Activated CD4-positive, alpha-beta T cell treated with anti-CD3 and anti-CD28 coated beads, Interleukin-2, amount 10 ng/mL, durations not matched to agents 24 days and 14 days (primary cell): Measurements from ENCODE around the gene ABTB2. TPM values are rescaled to one million over a fixed set of nuclear protein-coding genes. Genes with fewer than 3 reads are reported as not detected.

Source experiments
- DNase-seq: peaks from one replicate; pipeline ENCODE4 v3.0.0; 2022
- H3K27ac Mint-ChIP-seq: one replicate; pipeline ENCODE4 v1.8.0; 2022; ENCODE audit warnings: mild to moderate bottlenecking, mixed read lengths
- H3K27me3 Mint-ChIP-seq: one replicate; pipeline ENCODE4 v1.8.0; 2022; ENCODE audit warnings: mixed read lengths
- H3K36me3 Mint-ChIP-seq: one replicate; pipeline ENCODE4 v1.8.0; 2022; ENCODE audit warnings: low read depth, mild to moderate bottlenecking, mixed read lengths
- H3K4me1 Mint-ChIP-seq: one replicate; pipeline ENCODE4 v1.8.0; 2021; ENCODE audit warnings: mixed read lengths
- H3K4me3 Mint-ChIP-seq: one replicate; pipeline ENCODE4 v1.8.0; 2022; ENCODE audit warnings: mild to moderate bottlenecking, moderate library complexity, mixed read lengths
- H3K9me3 Mint-ChIP-seq: one replicate; pipeline ENCODE4 v1.8.0; 2021; ENCODE audit warnings: mixed read lengths
- intact Hi-C: fragments of 100-400 bp; cut with micrococcal nuclease; formaldehyde crosslinking; loops from one replicate; pipeline ENCODE4 v1.15.1; 2023
- total RNA-seq: library from RNA; stranded (reverse); gene quantifications from 2 replicates; pipeline ENCODE4 v1.2.3, GENCODE V29; 2022

The ABTB2 gene
- total RNA-seq, 1 donor from 2014 or later = 13.1 TPM

DNA sequence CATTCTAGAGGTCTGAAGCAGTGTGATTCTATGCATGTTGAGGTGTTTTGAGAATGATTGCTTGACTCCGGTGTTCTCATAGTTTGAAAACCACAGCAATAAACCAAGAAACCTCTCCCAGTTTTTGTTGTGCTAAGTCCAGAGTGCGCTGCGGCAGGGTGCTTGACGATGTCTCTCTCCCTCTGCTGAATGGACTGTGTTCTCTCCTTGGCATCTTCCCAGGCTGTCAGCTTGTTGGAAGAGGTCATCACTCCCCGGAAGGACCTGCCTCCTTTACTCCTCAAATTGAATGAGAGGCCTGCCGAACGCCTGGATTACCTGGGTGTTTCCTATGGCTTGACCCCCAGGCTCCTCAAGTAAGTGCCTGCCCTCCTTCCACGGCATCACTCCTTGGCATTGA lies 221.4 kb downstream of the ABTB2 start:
- peaks cover 71% of the 10 kb centered on the region for H3K36me3 Mint-ChIP-seq
- intact Hi-C loops = no loop called here
- H3K27me3 Mint-ChIP-seq = no peaks in the 10 kb centered on the region
- H3K4me3 Mint-ChIP-seq = no peak overlapping the region
- no peak overlapping the region for H3K27ac Mint-ChIP-seq
- H3K4me1 Mint-ChIP-seq = no peaks in the 10 kb centered on the region
- no peaks in the 10 kb centered on the region for H3K9me3 Mint-ChIP-seq
- DNase-seq = no peak

DNA sequence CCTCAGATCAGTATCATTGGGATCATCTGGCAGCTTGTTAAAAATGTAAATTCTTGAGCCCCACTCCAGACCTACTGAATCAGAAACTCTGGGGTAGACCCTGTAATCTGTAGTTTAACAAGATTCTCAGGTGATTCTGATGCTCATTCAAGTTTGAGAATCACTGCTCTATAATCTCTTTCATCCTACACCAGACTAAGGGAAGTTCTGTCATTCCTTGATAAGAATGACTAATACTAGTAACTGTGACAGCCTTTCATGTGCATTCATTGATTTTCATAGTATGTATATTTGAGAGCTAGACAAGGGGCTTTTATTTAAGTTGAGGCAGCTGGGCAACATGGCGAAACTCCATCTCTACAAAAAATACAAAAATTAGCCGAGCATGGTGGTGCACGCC lies 222.4 kb downstream of the ABTB2 start:
- H3K4me3 Mint-ChIP-seq = no peak overlapping the region
- no peaks in the 10 kb centered on the region for H3K9me3 Mint-ChIP-seq
- DNase-seq = no peak
- peaks cover 71% of the 10 kb centered on the region for H3K36me3 Mint-ChIP-seq
- no peak overlapping the region for H3K27ac Mint-ChIP-seq
- no peaks in the 10 kb centered on the region for H3K27me3 Mint-ChIP-seq
- H3K4me1 Mint-ChIP-seq = no peaks in the 10 kb centered on the region
- intact Hi-C loops = no loop called here

DNA sequence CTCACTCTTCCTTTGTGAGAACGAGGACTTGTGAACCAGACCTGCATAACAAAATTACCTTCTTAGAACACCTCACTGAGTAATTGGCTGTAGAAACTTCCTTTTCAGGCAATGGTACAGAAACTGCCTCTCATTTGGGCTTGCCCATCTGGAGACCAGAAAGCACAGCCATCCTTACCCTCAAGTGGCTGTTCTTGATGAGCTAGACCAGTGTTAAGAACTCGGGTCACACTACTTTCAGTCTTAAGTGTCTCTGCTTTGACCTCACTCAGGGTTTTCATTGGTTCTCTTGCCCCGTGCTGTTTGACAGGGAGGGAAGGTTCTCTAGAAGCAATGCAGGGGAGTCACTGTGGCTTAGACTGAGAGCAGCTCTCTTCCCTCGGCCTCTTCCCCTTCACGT lies 223.0 kb downstream of the ABTB2 start:
- Mint-ChIP-seq H3K36me3 (peaks cover 76% of the 10 kb centered on the region), H3K9me3 (no peaks in the 10 kb centered on the region), H3K27me3 (no peaks in the 10 kb centered on the region), H3K4me3 (no peak overlapping the region), H3K27ac (no peak overlapping the region), H3K4me1 (no peaks in the 10 kb centered on the region)
- intact Hi-C loops = no loop called here
- DNase-seq = no peak

DNA sequence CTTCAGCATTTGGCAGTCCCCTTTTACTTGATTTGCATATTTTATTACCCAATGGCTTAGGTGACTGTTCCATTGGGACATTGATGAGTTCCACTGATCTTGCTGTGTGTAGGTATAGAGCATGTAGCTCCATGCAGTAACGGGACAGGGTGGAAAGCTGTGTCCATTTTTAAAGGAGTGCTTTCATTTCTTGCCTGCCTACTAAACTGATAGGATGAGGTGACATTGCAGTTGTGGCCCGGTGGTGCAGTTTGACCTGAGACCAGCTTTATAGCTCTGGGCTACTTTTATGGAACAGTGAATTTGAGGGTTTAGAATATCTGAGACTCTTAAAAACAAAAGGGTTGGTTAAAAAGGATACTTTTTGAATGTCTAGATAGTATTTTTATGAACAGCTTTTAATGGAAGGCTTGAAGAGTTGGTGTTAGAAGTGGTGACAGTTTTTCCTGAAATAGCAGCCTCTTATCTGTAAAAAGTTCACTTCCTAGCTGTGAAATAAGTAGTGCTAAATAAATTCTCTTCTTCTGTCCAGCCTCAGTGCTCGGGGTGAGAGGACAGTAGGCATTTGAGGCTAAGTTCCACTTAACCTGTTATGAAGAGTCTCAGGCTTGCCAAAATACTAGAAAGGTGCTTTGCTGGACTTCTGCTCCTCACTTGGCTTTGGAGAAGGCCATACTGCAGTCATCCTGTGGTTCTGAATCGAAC lies 225.4 kb downstream of the ABTB2 start:
- no peaks in the 10 kb centered on the region for H3K9me3 Mint-ChIP-seq
- H3K36me3 Mint-ChIP-seq = peaks cover 71% of the 10 kb centered on the region
- H3K27ac Mint-ChIP-seq = no peak overlapping the region
- no peak overlapping the region for H3K4me3 Mint-ChIP-seq
- H3K27me3 Mint-ChIP-seq = no peaks in the 10 kb centered on the region
- H3K4me1 Mint-ChIP-seq = no peaks in the 10 kb centered on the region
- DNase-seq = no peak
- intact Hi-C loops = no loop called here

DNA sequence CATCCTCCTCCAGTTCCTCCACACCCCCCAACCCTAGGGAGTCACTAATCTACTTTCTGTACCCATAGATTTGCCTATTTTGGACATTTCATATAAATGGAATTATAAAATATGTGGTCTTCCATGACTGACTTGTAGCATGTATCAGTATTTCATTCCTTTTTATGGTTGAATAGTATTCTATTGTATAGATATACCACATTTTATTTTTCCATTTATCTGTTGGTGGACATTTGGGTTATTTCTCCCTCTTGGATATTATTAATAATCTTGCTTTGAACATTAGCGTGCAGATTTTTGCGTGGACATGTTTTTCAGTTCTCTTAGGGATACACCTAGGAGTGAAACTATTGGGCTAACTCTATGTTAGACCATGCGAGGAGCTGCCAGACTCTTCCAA lies 229.0 kb downstream of the ABTB2 start:
- Mint-ChIP-seq H3K27ac (no peak overlapping the region), H3K9me3 (no peaks in the 10 kb centered on the region), H3K27me3 (no peaks in the 10 kb centered on the region)

GRCh38 chr11:34126959-34127848 lies 230.6 kb downstream of the ABTB2 start:
- intact Hi-C loops = no loop called here
- DNase-seq = no peak
- H3K27ac Mint-ChIP-seq = no peak overlapping the region
- H3K9me3 Mint-ChIP-seq = no peaks in the 10 kb centered on the region
- H3K4me3 Mint-ChIP-seq = no peak overlapping the region
- H3K36me3 Mint-ChIP-seq = peaks cover 72% of the 10 kb centered on the region
- peaks cover 2% of the 10 kb centered on the region for H3K4me1 Mint-ChIP-seq
- H3K27me3 Mint-ChIP-seq = no peaks in the 10 kb centered on the region

More for the DNA sequence above, 229.0 kb downstream of the ABTB2 start:
- Mint-ChIP-seq H3K36me3 (peaks cover 72% of the 10 kb centered on the region), H3K4me1 (no peaks in the 10 kb centered on the region), H3K4me3 (no peak overlapping the region)
- no peak for DNase-seq
- intact Hi-C loops = no loop called here

DNA sequence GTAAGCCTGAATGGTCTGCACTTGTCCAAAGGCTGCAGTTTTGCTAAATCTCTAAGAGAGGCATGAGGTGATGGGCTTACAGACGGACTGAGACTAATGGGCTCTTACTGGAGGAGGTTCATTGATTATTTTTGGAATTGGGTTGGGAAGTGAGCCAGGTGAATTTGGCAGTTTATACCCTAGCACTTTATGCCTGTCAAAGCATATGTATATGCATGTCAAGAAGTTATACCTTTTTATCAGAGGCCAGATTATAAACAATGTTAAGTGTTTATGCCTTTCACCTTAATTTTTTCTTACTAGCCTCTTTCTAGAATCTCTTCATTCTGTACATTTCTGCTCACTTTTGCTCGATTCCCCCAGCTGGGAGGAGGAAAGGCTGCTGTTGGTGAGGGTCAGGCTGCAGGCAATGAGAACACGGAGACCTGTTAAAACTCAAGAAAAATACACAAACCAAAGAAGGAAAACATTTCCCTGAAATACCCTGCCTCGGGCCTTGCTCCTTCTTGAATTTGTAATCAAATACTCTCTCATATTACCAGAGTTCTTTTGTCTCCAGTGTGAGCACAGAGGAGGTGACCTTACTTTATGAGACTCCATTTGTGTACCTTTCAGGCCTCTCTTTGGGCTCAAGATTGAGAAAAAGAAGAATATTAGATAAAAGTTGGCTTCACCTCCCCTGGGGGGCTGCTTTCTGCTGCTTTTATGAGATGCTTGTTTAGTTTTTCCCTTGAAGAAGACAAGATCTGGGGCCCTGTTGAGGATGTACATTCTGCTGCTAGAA lies 232.7 kb downstream of the ABTB2 start:
- no peaks in the 10 kb centered on the region for H3K9me3 Mint-ChIP-seq
- no peak overlapping the region for H3K4me3 Mint-ChIP-seq
- no peaks in the 10 kb centered on the region for H3K27me3 Mint-ChIP-seq
- H3K27ac Mint-ChIP-seq = no peak overlapping the region
- intact Hi-C loops = no loop called here
- peaks cover 5% of the 10 kb centered on the region for H3K4me1 Mint-ChIP-seq
- H3K36me3 Mint-ChIP-seq = peaks cover 71% of the 10 kb centered on the region
- DNase-seq = no peak

DNA sequence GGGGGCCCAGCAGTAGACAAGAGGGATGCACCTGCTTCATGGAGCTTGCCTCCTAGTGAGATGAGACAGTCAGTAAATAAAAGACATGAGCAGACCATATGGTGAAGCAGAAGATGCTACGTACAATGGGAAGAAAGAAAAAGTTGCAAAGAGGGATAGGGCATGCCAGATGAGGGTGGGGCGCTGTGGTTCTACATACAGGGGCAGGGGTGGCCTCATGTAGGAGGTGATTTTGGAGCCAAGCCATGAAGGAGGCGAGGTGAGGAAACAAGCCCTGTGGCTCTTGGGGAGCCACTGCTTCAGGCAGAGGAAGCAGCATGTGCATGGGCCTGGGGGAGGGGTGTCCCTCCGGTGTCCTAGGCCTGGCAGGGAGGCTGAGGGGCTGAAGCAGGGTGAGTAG lies 237.2 kb downstream of the ABTB2 start:
- H3K36me3 Mint-ChIP-seq = peaks cover 72% of the 10 kb centered on the region
- H3K9me3 Mint-ChIP-seq = no peaks in the 10 kb centered on the region
- no peak for DNase-seq
- H3K27me3 Mint-ChIP-seq = no peaks in the 10 kb centered on the region
- H3K4me3 Mint-ChIP-seq = no peak overlapping the region
- peaks cover 5% of the 10 kb centered on the region for H3K4me1 Mint-ChIP-seq
- intact Hi-C loops = no loop called here
- H3K27ac Mint-ChIP-seq = no peak overlapping the region

DNA sequence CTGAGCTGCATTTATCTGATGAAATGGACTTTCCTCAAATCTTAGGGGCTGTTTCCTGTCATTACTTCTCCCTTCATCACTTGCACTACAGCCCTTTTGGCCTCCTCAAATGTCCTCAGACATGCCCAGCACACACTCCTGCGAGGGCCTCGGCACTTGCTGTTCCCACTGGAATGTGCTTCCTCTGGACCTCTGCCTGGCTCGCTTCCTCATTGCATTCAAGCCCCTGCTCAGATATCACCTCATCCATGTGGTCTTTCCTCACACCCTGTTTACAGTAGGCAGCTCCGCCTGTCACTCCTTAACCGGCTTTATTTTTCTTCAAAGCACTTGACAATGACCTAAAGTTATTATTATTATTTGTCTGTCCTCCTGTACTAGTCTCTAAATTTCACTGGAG lies 243.3 kb downstream of the ABTB2 start:
- Mint-ChIP-seq H3K27me3 (no peaks in the 10 kb centered on the region), H3K9me3 (no peaks in the 10 kb centered on the region), H3K27ac (no peak overlapping the region), H3K36me3 (peaks cover 69% of the 10 kb centered on the region), H3K4me1 (peaks cover 8% of the 10 kb centered on the region), H3K4me3 (no peak overlapping the region)
- intact Hi-C loops = no loop called here
- no peak for DNase-seq

GRCh38 chr11:34114014-34114413 lies 243.8 kb downstream of the ABTB2 start:
- peaks cover 70% of the 10 kb centered on the region for H3K36me3 Mint-ChIP-seq
- no peaks in the 10 kb centered on the region for H3K9me3 Mint-ChIP-seq
- peaks cover 11% of the 10 kb centered on the region for H3K4me1 Mint-ChIP-seq
- no peaks in the 10 kb centered on the region for H3K27me3 Mint-ChIP-seq
- H3K4me3 Mint-ChIP-seq = no peak overlapping the region
- no peak overlapping the region for H3K27ac Mint-ChIP-seq
- DNase-seq = no peak
- intact Hi-C loops = no loop called here

GRCh38 chr11:34111722-34112270 lies 246.0 kb downstream of the ABTB2 start:
- no peak overlapping the region for H3K27ac Mint-ChIP-seq
- no peaks in the 10 kb centered on the region for H3K27me3 Mint-ChIP-seq
- intact Hi-C loops = no loop called here
- no peak for DNase-seq
- no peaks in the 10 kb centered on the region for H3K9me3 Mint-ChIP-seq
- H3K4me3 Mint-ChIP-seq = no peak overlapping the region
- H3K4me1 Mint-ChIP-seq = peaks cover 24% of the 10 kb centered on the region
- H3K36me3 Mint-ChIP-seq = peaks cover 66% of the 10 kb centered on the region

DNA sequence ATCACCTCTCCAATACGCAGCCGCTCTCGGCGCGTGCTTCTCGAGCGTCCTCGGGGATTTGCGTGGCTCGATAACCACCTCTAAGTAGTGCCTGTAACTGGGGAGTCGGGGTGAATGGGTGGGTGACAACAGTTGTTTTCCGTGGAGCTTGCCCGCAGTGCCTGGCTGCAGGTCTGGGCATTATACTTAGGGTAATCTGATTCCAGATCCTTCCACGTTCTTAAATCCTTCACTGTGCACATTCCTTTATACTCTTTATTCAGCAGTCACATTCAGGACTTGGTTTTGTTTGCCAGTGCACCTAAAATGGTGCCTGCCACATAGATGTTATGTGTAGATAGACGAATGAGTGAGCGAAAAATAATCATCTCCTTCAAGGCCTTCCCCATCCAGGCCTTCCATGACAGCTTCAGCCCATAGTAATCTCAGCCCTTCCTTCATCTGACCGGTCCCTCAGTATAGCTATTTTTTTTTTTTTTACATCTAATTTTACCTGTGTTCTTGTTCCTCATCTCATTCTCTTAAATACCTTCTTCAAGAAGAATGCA lies 251.8 kb downstream of the ABTB2 start:
- peaks cover 44% of the 10 kb centered on the region for H3K36me3 Mint-ChIP-seq
- no peak for DNase-seq
- peak overlapping the region; percentile 97 for H3K4me3 Mint-ChIP-seq
- H3K4me1 Mint-ChIP-seq = peaks cover 47% of the 10 kb centered on the region
- intact Hi-C loops = loop anchor here (1.0 kb wide), 5 partner anchors 53 to 810 kb away; partner anchors contain the start of genes APIP and PDHX
- H3K27me3 Mint-ChIP-seq = peaks cover 3% of the 10 kb centered on the region
- H3K27ac Mint-ChIP-seq = peak overlapping the region; percentile 90
- no peaks in the 10 kb centered on the region for H3K9me3 Mint-ChIP-seq
